Gastroesophageal sphincter (tissue), 2 donors: ENCODE results near the gene AACS.

Experiments used
- POLR2A ChIP-seq, 2 donors: fragments of 450-650 bp; IDR thresholded peaks; one replicate each; pipeline ENCODE4 v1.6.1; 2017; ENCODE audit warnings: antibody characterized with exemption in 2 of 2, mild to moderate bottlenecking in 2 of 2, moderate library complexity in 1 of 2
- POLR2AphosphoS5 ChIP-seq: sonication (generic); formaldehyde crosslinking; IDR thresholded peaks from one replicate; pipeline ENCODE4 v1.6.1; 2017; ENCODE audit warnings: antibody characterized with exemption

DNA sequence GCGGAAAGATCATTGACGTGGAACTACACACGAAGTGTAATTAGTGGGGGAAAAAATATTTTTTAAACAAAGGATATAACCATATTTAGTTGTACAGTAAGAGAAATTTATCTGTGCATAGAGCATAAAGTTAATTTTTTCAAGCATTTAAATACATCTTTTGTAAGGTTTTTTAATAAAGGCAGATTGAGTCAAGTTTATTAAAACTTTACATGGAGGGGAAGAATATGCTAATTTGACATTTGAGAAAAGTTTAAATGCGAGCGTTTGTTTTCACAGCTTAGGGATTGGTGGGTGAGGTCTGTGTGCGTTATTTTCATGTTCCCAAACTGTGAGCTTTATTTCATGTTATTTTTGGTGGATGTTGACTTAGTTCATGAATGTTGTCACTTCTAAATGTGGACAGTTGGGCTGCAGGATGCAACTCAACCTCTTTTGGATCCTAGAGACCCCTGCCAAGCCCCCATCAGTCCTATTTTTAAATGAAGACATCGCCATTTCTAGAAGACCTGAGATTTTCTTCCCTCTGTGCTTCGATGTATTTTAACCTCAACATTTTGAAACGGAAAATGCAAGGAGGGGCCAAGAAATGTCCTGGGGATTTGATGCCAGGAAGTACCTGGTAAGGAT lies 39.5 kb upstream of the AACS start:
- TF ChIP-seq POLR2A (IDR thresholded peaks at IDR 0.05) = no peak
- no peak for TF ChIP-seq POLR2AphosphoS5
